ENCODE results near the gene HECW1.

GRCh38 chr7:43459019-43459337, 346.5 kb downstream of the HECW1 start:
- TF ChIP-seq POLR2AphosphoS5 (IDR thresholded peaks at IDR 0.05; ENCODE audit: low read depth, low read length) = no peak
- TF ChIP-seq POLR2A (IDR thresholded peaks at IDR 0.05; ENCODE audit: low read depth, low read length) = no peak

All from GM12891 (cell line).